HG03066 (cell line): Measurements from ENCODE around the gene ZBTB8A.
"Not testable (repeated sequence)": the region's sequence is repeated elsewhere in the genome, so short reads cannot be mapped to it uniquely, and the experiment has no call there.

Source experiments
- ATAC-seq: cut with Tn5 transposase; IDR thresholded peaks from one replicate; pipeline ENCODE4 v1.9.1; 2021; ENCODE audit warnings: low read depth; ENCODE audit not compliant: unreplicated experiment

Gene ZBTB8A

GRCh38 chr1:32618673-32619221, 79.5 kb downstream of the ZBTB8A start:
- no peak for ATAC-seq

GRCh38 chr1:32619701-32620485, 80.7 kb downstream of the ZBTB8A start:
- peak; percentile 83 for ATAC-seq

- ATAC-seq: no peak
These were observed 83.0 kb downstream of the ZBTB8A start for GRCh38 chr1:32622205-32622604.

GRCh38 chr1:32622806-32623681, 83.8 kb downstream of the ZBTB8A start:
- ATAC-seq: no peak

GRCh38 chr1:32623775-32624174, 84.5 kb downstream of the ZBTB8A start:
- ATAC-seq: no peak

- ATAC-seq: no peak
These were observed 86.9 kb downstream of the ZBTB8A start for GRCh38 chr1:32626176-32626575.

GRCh38 chr1:32627596-32628162, 88.5 kb downstream of the ZBTB8A start:
- peak; percentile 75 for ATAC-seq

- ATAC-seq: not testable (repeated sequence)
These were observed 90.9 kb downstream of the ZBTB8A start for GRCh38 chr1:32630173-32630572.

GRCh38 chr1:32632829-32633228, 93.6 kb downstream of the ZBTB8A start:
- no peak for ATAC-seq

- ATAC-seq: no peak
These were observed 96.5 kb downstream of the ZBTB8A start for GRCh38 chr1:32635508-32636277.

- no peak for ATAC-seq
These were observed 97.9 kb downstream of the ZBTB8A start for GRCh38 chr1:32636914-32637645.

GRCh38 chr1:32639489-32640075, 100.4 kb downstream of the ZBTB8A start:
- ATAC-seq: no peak

GRCh38 chr1:32642292-32642827, 103.1 kb downstream of the ZBTB8A start:
- ATAC-seq: not testable (repeated sequence)

GRCh38 chr1:32644426-32644825, 105.2 kb downstream of the ZBTB8A start:
- ATAC-seq: no peak

- no peak for ATAC-seq
These were observed 108.3 kb downstream of the ZBTB8A start for GRCh38 chr1:32647308-32648134.

- peak; percentile 60 for ATAC-seq
These were observed 111.1 kb downstream of the ZBTB8A start, which contains the start of gene ZBTB8OS for GRCh38 chr1:32650248-32650751. ZBTB8OS (minus strand) TSS chr1:32650550; CDS start chr1:32650529, 21 bp downstream.

GRCh38 chr1:32650752-32651460, 111.7 kb downstream of the ZBTB8A start, which contains the start of gene RBBP4:
RBBP4 (plus strand) TSS chr1:32651208; CDS start chr1:32651307, 99 bp downstream.
- ATAC-seq: peak; percentile 76
